Uterus (tissue), 2 donors: Measurements from ENCODE around the gene RPLP1.

Experiments
- POLR2A ChIP-seq, 2 donors: fragments of 450-650 bp; IDR thresholded peaks; one replicate each; pipeline ENCODE4 v1.6.1; 2016; ENCODE audit warnings: antibody characterized with exemption in 2 of 2, mild to moderate bottlenecking in 1 of 2, moderate library complexity in 1 of 2
- TF ChIP-seq, protein P1 (sequence below), 4 experiments: fragments of 200-600 bp in 2 of 4; fragments of 450-650 bp in 2 of 4; sonication (generic) in 2 of 4; IDR thresholded peaks; one replicate each; pipeline ENCODE4 v1.5.1; 2016 to 2019; ENCODE audit warnings: antibody characterized with exemption in 4 of 4, mild to moderate bottlenecking in 2 of 4, moderate library complexity in 1 of 4

DNA sequence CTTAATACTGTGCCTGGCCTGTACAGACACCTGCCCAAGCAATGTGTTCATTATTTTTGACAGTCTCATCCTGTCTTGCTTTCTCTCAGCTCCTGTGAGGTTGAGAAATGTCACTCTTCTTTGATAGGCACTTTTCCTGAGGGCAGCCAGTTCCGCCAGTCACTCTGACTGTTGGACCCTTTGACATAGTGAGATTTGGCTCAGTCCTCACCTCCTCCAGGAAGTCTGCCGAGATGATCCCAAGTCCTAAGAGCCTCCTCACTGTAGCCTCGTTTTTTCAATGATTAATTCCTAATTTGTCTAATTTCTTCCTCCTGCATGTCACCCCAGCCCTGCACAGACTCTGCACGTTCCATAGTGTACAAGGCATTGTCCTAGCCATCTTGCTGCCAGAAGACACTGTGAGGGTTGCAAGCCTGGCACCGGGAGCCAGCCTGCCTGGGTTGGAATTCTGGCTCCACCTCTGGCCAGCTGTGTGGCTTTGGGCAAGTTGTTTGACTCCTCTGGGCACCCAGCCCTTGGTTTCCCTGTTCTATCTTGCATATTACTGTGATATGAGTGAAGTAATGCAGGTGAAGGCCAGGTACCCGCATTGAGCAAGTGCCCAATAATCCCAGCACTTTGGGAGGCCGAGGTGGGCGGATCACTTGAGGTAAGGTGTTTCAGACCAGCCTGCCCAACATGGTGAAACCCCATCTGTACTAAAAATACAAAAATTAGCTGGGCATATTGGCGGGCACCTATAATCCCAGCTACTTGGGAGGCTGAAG lies 24.3 kb downstream of the RPLP1 start:
- TF ChIP-seq, protein P1, sequence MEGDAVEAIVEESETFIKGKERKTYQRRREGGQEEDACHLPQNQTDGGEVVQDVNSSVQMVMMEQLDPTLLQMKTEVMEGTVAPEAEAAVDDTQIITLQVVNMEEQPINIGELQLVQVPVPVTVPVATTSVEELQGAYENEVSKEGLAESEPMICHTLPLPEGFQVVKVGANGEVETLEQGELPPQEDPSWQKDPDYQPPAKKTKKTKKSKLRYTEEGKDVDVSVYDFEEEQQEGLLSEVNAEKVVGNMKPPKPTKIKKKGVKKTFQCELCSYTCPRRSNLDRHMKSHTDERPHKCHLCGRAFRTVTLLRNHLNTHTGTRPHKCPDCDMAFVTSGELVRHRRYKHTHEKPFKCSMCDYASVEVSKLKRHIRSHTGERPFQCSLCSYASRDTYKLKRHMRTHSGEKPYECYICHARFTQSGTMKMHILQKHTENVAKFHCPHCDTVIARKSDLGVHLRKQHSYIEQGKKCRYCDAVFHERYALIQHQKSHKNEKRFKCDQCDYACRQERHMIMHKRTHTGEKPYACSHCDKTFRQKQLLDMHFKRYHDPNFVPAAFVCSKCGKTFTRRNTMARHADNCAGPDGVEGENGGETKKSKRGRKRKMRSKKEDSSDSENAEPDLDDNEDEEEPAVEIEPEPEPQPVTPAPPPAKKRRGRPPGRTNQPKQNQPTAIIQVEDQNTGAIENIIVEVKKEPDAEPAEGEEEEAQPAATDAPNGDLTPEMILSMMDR (IDR thresholded peaks at IDR 0.05), result no peak
- no peak for TF ChIP-seq POLR2A (IDR thresholded peaks at IDR 0.05)
